Peyer's patch (tissue), 4 donors: ENCODE results near the gene SCYGR6. TPM values are rescaled to one million over a fixed set of nuclear protein-coding genes. Genes with fewer than 3 reads are reported as not detected.
"Not testable (repeated sequence)": the region's sequence is repeated elsewhere in the genome, so short reads cannot be mapped to it uniquely, and the experiment has no call there.

Experiments used
- DNase-seq, 3 donors: peaks; one replicate each; pipeline ENCODE4 v3.0.0-alpha.2; 2017 to 2019
- H3K27ac ChIP-seq, 4 donors: fragments of 200-600 bp; sonication (generic); one replicate each; pipeline ENCODE4 v1.5.1; 2016 to 2019
- H3K27me3 ChIP-seq, 2 donors: fragments of 200-600 bp; sonication (generic); one replicate each; pipeline ENCODE4 v1.5.1; 2019
- H3K36me3 ChIP-seq, 3 donors: fragments of 200-600 bp; sonication (generic); one replicate each; pipeline ENCODE4 v1.5.1; 2016 to 2019
- H3K4me1 ChIP-seq, 4 donors: fragments of 200-600 bp; sonication (generic); one replicate each; pipeline ENCODE4 v1.5.1; 2016 to 2019
- H3K4me3 ChIP-seq, 4 donors: fragments of 200-600 bp; sonication (generic); 1 replicate in 3 of 4; 2 replicates in 1 of 4; pipeline ENCODE4 v1.5.1; 2016 to 2019; ENCODE audit warnings: mild to moderate bottlenecking in 1 of 4
- H3K9me3 ChIP-seq, 4 donors: fragments of 200-600 bp; sonication (generic); one replicate each; pipeline ENCODE4 v1.5.1; 2016 to 2019; ENCODE audit warnings: mild to moderate bottlenecking in 1 of 4
- CTCF ChIP-seq, 6 experiments: fragments of 450-650 bp in 4 of 6; fragments of 200-600 bp in 2 of 6; sonication (generic) in 1 of 6; IDR thresholded peaks; one replicate each; pipeline ENCODE4 v1.5.1; 2017 to 2019; ENCODE audit warnings: antibody characterized with exemption in 6 of 6, mild to moderate bottlenecking in 3 of 6, moderate library complexity in 1 of 6
- POLR2A ChIP-seq, 2 donors: fragments of 450-650 bp; IDR thresholded peaks; one replicate each; pipeline ENCODE4 v1.5.1; 2017; ENCODE audit warnings: antibody characterized with exemption in 2 of 2, mild to moderate bottlenecking in 2 of 2, moderate library complexity in 2 of 2
- total RNA-seq, 4 donors: library from RNA; depleted of rRNA; stranded (reverse); fragments of >200 nt; gene quantifications; one replicate each; pipeline ENCODE4 v1.1.0, GENCODE V29; 2016

SCYGR6 gene
- total RNA-seq, 4 donors from 2014 or later = not detected

- DNase-seq = peak; percentile 59 to 89 (median 82)
- Histone ChIP-seq H3K36me3 (no peaks in the 10 kb centered on the region), H3K4me1 (peaks cover 0 to 4% (median 1%) of the 10 kb centered on the region in 4 donors), H3K27me3 (no peaks in the 10 kb centered on the region), H3K9me3 (no peaks in the 10 kb centered on the region), H3K27ac (no peak overlapping the region), H3K4me3 (no peak overlapping the region)
- TF ChIP-seq POLR2A (IDR thresholded peaks at IDR 0.05) (no peak), CTCF (IDR thresholded peaks at IDR 0.05) (peak; percentile 50 to 94 (median 80))
Measured at GRCh38 chr2:227766373-227766883, 41.9 kb upstream of the SCYGR6 start.

- H3K9me3 ChIP-seq = no peaks in the 10 kb centered on the region
- peaks cover 0 to 9% (median 4%) of the 10 kb centered on the region in 4 donors for H3K4me1 ChIP-seq
- no peak overlapping the region for H3K27ac ChIP-seq
- no peaks in the 10 kb centered on the region for H3K36me3 ChIP-seq
- DNase-seq = no peak
- H3K4me3 ChIP-seq = no peak overlapping the region
- TF ChIP-seq CTCF (IDR thresholded peaks at IDR 0.05) (no peak), POLR2A (IDR thresholded peaks at IDR 0.05) (no peak)
- H3K27me3 ChIP-seq = no peaks in the 10 kb centered on the region
Measured at GRCh38 chr2:227765788-227766372, 41.3 kb upstream of the SCYGR6 start.

- Histone ChIP-seq H3K27me3 (no peaks in the 10 kb centered on the region), H3K9me3 (no peaks in the 10 kb centered on the region), H3K4me1 (peaks cover 0 to 9% (median 4%) of the 10 kb centered on the region in 4 donors), H3K27ac (peak overlapping the region in 2 of 4 donors; percentile 67 to 84), H3K4me3 (no peak overlapping the region), H3K36me3 (no peaks in the 10 kb centered on the region)
- no peak for DNase-seq
- no peak for TF ChIP-seq POLR2A (IDR thresholded peaks at IDR 0.05)
- no peak for TF ChIP-seq CTCF (IDR thresholded peaks at IDR 0.05)
Measured at GRCh38 chr2:227761740-227762476, 37.4 kb upstream of the SCYGR6 start.

- Histone ChIP-seq H3K36me3 (no peaks in the 10 kb centered on the region), H3K4me1 (peaks cover 0 to 9% (median 4%) of the 10 kb centered on the region in 4 donors), H3K9me3 (no peaks in the 10 kb centered on the region), H3K4me3 (no peak overlapping the region), H3K27me3 (no peaks in the 10 kb centered on the region), H3K27ac (no peak overlapping the region)
- no peak for DNase-seq
- TF ChIP-seq CTCF (IDR thresholded peaks at IDR 0.05) = no peak
- no peak for TF ChIP-seq POLR2A (IDR thresholded peaks at IDR 0.05)
Measured at GRCh38 chr2:227759411-227760118, 35.0 kb upstream of the SCYGR6 start.

- not testable (repeated sequence) for DNase-seq, H3K4me1 ChIP-seq, H3K4me3 ChIP-seq, H3K9me3 ChIP-seq, H3K27me3 ChIP-seq, H3K36me3 ChIP-seq, H3K27ac ChIP-seq
Measured at GRCh38 chr2:227756261-227756660, 31.7 kb upstream of the SCYGR6 start.

GRCh38 chr2:227748079-227748478 is 23.5 kb upstream of the SCYGR6 start:
- no peaks in the 10 kb centered on the region for H3K4me1 ChIP-seq
- no peaks in the 10 kb centered on the region for H3K36me3 ChIP-seq
- no peak for DNase-seq
- no peak overlapping the region for H3K4me3 ChIP-seq
- no peak overlapping the region for H3K27ac ChIP-seq
- H3K27me3 ChIP-seq = no peaks in the 10 kb centered on the region
- no peaks in the 10 kb centered on the region for H3K9me3 ChIP-seq
- TF ChIP-seq POLR2A (IDR thresholded peaks at IDR 0.05) (no peak), CTCF (IDR thresholded peaks at IDR 0.05) (peak in 1 of 6 experiments; percentile 25)
